B cell (primary cell): Measurements from ENCODE around the gene ACE.

Source experiments
- EZH2 ChIP-seq: IDR thresholded peaks from 2 replicates; pipeline ENCODE4 v1.6.1; 2012; ENCODE audit warnings: borderline replicate concordance, low read depth, mild to moderate bottlenecking, moderate library complexity, low read length; ENCODE audit not compliant: insufficient read depth, poor library complexity, severe bottlenecking
- TF ChIP-seq, protein P1 (sequence below): fragments of 200-600 bp; IDR thresholded peaks from one replicate; pipeline ENCODE4 v1.8.0; 2022; ENCODE audit warnings: antibody characterized with exemption, mild to moderate bottlenecking

DNA sequence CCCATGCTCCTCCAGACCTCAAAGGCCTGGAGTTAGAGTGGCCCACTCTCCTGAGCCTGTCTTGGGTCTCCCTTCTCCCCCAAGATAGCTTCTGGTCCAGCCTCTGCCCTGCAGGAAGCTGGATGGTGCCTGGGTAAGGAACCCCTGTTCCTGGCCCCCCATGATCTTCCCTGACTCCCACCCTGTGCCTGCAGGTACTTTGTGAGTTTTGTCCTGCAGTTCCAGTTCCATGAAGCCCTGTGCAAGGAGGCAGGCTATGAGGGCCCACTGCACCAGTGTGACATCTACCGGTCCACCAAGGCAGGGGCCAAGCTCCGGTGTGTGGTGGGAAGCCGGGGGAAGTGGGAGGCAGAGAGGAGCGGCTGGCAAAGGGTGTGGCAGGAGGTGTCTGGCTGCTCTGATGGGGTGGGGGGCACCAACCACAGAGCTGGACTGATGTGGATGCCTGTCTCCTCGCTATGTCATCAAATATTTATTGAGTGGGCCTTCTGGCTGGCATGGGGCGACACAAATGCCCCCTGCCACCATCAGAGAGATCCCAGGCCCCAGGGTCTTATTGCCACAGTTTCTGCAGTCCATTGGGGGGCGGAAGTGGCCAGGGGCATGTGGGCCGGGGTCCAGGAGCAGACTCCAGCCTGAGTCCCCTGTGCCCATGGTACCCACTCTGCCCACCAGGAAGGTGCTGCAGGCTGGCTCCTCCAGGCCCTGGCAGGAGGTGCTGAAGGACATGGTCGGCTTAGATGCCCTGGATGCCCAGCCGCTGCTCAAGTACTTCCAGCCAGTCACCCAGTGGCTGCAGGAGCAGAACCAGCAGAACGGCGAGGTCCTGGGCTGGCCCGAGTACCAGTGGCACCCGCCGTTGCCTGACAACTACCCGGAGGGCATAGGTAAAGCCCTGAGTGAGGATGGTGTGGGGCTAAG is 7.1 kb downstream of the ACE start:
- TF ChIP-seq, protein P1, sequence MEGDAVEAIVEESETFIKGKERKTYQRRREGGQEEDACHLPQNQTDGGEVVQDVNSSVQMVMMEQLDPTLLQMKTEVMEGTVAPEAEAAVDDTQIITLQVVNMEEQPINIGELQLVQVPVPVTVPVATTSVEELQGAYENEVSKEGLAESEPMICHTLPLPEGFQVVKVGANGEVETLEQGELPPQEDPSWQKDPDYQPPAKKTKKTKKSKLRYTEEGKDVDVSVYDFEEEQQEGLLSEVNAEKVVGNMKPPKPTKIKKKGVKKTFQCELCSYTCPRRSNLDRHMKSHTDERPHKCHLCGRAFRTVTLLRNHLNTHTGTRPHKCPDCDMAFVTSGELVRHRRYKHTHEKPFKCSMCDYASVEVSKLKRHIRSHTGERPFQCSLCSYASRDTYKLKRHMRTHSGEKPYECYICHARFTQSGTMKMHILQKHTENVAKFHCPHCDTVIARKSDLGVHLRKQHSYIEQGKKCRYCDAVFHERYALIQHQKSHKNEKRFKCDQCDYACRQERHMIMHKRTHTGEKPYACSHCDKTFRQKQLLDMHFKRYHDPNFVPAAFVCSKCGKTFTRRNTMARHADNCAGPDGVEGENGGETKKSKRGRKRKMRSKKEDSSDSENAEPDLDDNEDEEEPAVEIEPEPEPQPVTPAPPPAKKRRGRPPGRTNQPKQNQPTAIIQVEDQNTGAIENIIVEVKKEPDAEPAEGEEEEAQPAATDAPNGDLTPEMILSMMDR = no peak
- TF ChIP-seq EZH2 = no peak
